ENCODE data around the gene SLC47A2. TPM values are rescaled to one million over a fixed set of nuclear protein-coding genes. Genes with fewer than 3 reads are reported as not detected.

The SLC47A2 gene
- total RNA-seq, 4 donors from 2014 or later = not detected

- H3K9me3 ChIP-seq = no peaks in the 10 kb centered on the region
- peak; percentile 99 for DNase-seq (ENCODE audit: extremely low spot score)
- peak within 1 kb of the TSS; percentile 73 to 91 (median 78) for H3K4me3 ChIP-seq
- peak in 2 of 3 experiments; percentile 24 to 39 for TF ChIP-seq CTCF (IDR thresholded peaks at IDR 0.05)
- no peak for TF ChIP-seq EP300 (IDR thresholded peaks at IDR 0.05)
- TF ChIP-seq POLR2A (IDR thresholded peaks at IDR 0.05; ENCODE audit: low read depth) = peak; percentile 87
- TF ChIP-seq POLR2AphosphoS5 (IDR thresholded peaks at IDR 0.05) = peak; percentile 93 to 98
- WGBS = 1% methylated on average over 34 of the region's 71 CpGs
- no peaks in the 10 kb centered on the region for H3K27me3 ChIP-seq
- intact Hi-C loops (cut with DNase I) = loop anchor here (5.0 to 10.0 kb wide), 5 partner anchors 64 to 271 kb away; partner anchors contain the start of gene MAPK7
- peaks cover 35 to 74% (median 69%) of the 10 kb centered on the region in 4 donors for H3K4me1 ChIP-seq
- peak within 1 kb of the TSS; percentile 96 to 98 (median 98) for H3K27ac ChIP-seq (replicated peaks in 1 of 4)
- peaks cover 4 to 12% (median 8%) of the 10 kb centered on the region in 4 donors for H3K36me3 ChIP-seq
Observed at GRCh38 chr17:19648475-19649273, 67.7 kb downstream of the SLC47A2 start, which contains the start of gene ALDH3A2. Gene ALDH3A2, plus strand, starts transcription at chr17:19648751. Its CDS starts 221 bp downstream, at chr17:19648972.

GRCh38 chr17:19647697-19648474, 68.5 kb downstream of the SLC47A2 start:
- WGBS = 3% methylated on average over 23 of the region's 37 CpGs
- peak overlapping the region; percentile 73 to 91 (median 78) for H3K4me3 ChIP-seq
- H3K27ac ChIP-seq (replicated peaks in 1 of 4) = peak overlapping the region; percentile 96 to 98 (median 98)
- TF ChIP-seq POLR2AphosphoS5 (IDR thresholded peaks at IDR 0.05) = peak in 1 of 2 donors; percentile 9
- TF ChIP-seq POLR2A (IDR thresholded peaks at IDR 0.05; ENCODE audit: low read depth) = no peak
- no peak for TF ChIP-seq EP300 (IDR thresholded peaks at IDR 0.05)
- no peaks in the 10 kb centered on the region for H3K27me3 ChIP-seq
- peak; percentile 94 for DNase-seq (ENCODE audit: extremely low spot score)
- H3K9me3 ChIP-seq = no peaks in the 10 kb centered on the region
- H3K36me3 ChIP-seq = peaks cover 0 to 4% (median under 1%) of the 10 kb centered on the region in 4 donors
- intact Hi-C loops (cut with DNase I) = loop anchor here (5.0 to 10.0 kb wide), 5 partner anchors 63 to 271 kb away; partner anchors contain the start of gene MAPK7
- H3K4me1 ChIP-seq = peaks cover 32 to 66% (median 62%) of the 10 kb centered on the region in 4 donors

GRCh38 chr17:19646788-19647696, 69.3 kb downstream of the SLC47A2 start:
- 74% methylated on average over 4 of the region's 4 CpGs for WGBS
- Histone ChIP-seq H3K27me3 (no peaks in the 10 kb centered on the region), H3K36me3 (no peaks in the 10 kb centered on the region), H3K9me3 (no peaks in the 10 kb centered on the region), H3K4me1 (peaks cover 32 to 58% (median 53%) of the 10 kb centered on the region in 4 donors), H3K4me3 (peak overlapping the region; percentile 73 to 91 (median 78)), H3K27ac (replicated peaks in 1 of 4) (peak overlapping the region; percentile 96 to 98 (median 98))
- TF ChIP-seq CTCF (IDR thresholded peaks at IDR 0.05) (no peak), POLR2A (IDR thresholded peaks at IDR 0.05; ENCODE audit: low read depth) (no peak), POLR2AphosphoS5 (IDR thresholded peaks at IDR 0.05) (no peak), EP300 (IDR thresholded peaks at IDR 0.05) (no peak)
- intact Hi-C loops (cut with DNase I) = loop anchor here (5.0 to 10.0 kb wide), 5 partner anchors 62 to 270 kb away; partner anchors contain the start of gene MAPK7
- DNase-seq (ENCODE audit: extremely low spot score) = no peak

- peaks cover 22 to 45% (median 41%) of the 10 kb centered on the region in 4 donors for H3K4me1 ChIP-seq
- intact Hi-C loops (cut with DNase I) = loop anchor here (5.0 to 10.0 kb wide), 5 partner anchors 61 to 268 kb away; partner anchors contain the start of gene MAPK7
- no peak for DNase-seq (ENCODE audit: extremely low spot score)
- no peak overlapping the region for H3K4me3 ChIP-seq
- H3K27ac ChIP-seq (replicated peaks in 1 of 4) = peak overlapping the region in 3 of 4 donors; percentile 96 to 98 (median 98)
- H3K27me3 ChIP-seq = no peaks in the 10 kb centered on the region
- TF ChIP-seq CTCF (IDR thresholded peaks at IDR 0.05) (peak in 2 of 3 experiments; percentile 30 to 46), EP300 (IDR thresholded peaks at IDR 0.05) (no peak)
- H3K36me3 ChIP-seq = no peaks in the 10 kb centered on the region
- 11% methylated on average over 4 of the region's 4 CpGs for WGBS
- no peaks in the 10 kb centered on the region for H3K9me3 ChIP-seq
Observed at GRCh38 chr17:19645734-19646201, 70.6 kb downstream of the SLC47A2 start.

All from esophagus muscularis mucosa (tissue), 4 donors.